Measurements from ENCODE around the gene UPP1. TPM values are rescaled to one million over a fixed set of nuclear protein-coding genes. Genes with fewer than 3 reads are reported as not detected.
"Not testable (repeated sequence)": the region's sequence is repeated elsewhere in the genome, so short reads cannot be mapped to it uniquely, and the experiment has no call there.

UPP1 gene
- total RNA-seq, 2 donors from 2014 or later, result 19.9 to 39.1 TPM

DNA sequence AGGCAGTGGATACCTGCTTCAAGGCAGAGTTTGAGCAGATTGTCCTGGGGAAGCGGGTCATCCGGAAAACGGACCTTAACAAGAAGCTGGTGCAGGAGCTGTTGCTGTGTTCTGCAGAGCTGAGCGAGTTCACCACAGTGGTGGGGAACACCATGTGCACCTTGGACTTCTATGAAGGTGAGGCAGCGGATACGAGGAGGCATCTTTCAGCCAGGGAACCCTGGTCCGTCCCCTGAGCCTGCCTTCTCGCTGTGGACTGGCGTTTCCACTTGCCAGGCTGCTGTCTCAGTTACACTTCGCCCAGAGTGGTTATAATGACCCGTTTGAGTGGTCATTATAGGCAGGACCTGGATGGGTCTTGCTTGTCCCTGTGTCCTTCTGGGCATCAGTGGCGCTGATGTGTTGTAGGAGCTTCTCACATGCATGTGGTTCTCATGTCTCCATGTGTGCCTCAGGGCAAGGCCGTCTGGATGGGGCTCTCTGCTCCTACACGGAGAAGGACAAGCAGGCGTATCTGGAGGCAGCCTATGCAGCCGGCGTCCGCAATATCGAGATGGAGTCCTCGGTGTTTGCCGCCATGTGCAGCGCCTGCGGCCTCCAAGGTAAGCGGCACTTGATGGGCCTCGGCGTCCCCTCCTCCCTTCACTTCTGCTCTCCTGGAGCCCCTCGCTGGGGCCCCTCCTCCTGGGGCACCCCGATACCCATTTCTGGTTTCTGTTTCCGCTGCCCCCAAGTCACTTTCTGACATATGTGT lies 18.0 kb downstream of the UPP1 start:
- ATAC-seq, result no peak
- DNase-seq, result no peak
- intact Hi-C loops (cut with DNase I), result no loop called here

DNA sequence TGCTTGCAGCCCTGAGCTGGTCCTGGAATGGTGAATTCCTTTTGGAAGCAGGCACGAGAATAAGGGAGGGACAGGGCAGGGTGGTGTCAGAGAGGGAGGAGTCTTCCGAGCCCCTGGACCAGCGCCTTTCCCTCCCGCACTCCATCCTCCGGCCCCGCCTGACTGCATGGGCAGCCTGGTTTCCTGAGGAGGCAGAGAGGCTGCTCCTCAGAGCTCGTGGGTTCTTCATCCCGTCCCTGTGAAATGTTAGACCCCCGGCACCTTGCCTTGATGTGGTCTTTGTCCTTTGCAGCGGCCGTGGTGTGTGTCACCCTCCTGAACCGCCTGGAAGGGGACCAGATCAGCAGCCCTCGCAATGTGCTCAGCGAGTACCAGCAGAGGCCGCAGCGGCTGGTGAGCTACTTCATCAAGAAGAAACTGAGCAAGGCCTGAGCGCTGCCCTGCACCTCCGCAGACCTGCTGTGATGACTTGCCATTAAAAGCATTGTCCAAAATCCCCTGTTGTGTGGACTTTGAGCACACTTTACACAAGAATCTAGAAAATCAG lies 18.9 kb downstream of the UPP1 start:
- ATAC-seq (no peak), DNase-seq (no peak)
- intact Hi-C loops (cut with DNase I), result loop anchor here in 1 of 2 donors (2.0 kb wide), 1 partner anchor 163 kb away; no protein-coding TSS in a partner anchor

DNA sequence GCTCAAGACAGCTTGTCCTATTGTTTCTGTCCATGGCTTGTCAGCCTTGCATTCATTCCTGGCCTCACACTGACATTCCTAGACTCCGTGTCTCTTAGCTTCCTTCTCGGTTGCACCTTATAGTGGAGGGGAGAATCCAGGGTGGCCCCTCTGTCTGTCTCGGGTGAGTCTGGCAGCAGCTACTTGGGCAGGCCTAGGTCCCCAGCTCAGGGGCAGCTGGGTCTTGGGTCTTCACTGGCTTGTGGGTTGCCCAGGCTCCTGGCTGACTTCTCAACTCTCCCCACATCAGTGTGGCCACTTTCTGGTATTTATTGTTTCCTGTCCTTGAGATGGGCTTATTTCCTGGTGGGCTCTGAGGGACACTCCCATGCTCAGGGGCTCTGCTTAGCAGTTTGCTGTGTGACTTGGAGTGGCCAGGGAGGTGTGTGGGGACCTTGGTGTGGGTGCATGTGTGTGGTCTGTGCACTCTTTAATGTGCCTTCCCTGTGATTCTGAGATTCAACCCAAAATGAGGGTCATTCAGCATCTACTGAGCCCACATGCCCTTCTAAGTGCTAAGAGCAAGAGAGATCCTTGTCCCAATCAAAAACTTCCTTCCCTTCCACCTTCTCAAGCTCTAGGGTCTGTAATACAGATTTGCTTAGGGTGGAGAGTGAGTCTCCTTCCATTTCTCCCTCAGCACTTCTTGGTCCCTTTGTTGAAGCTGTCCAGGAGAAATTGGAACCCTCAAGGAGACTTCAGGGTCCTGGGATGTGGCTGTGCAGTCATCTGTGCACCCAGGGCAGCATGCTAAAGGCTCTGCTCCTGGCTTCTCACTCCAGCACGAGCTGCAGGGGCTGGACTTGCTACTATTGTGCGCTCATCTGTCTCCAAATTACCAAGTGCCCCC lies 20.1 kb downstream of the UPP1 start:
- DNase-seq (no peak), ATAC-seq (peak in 1 of 2 donors; percentile 18)
- intact Hi-C loops (cut with DNase I), result loop anchor here in 1 of 2 donors (2.0 kb wide), 1 partner anchor 164 kb away; no protein-coding TSS in a partner anchor

DNA sequence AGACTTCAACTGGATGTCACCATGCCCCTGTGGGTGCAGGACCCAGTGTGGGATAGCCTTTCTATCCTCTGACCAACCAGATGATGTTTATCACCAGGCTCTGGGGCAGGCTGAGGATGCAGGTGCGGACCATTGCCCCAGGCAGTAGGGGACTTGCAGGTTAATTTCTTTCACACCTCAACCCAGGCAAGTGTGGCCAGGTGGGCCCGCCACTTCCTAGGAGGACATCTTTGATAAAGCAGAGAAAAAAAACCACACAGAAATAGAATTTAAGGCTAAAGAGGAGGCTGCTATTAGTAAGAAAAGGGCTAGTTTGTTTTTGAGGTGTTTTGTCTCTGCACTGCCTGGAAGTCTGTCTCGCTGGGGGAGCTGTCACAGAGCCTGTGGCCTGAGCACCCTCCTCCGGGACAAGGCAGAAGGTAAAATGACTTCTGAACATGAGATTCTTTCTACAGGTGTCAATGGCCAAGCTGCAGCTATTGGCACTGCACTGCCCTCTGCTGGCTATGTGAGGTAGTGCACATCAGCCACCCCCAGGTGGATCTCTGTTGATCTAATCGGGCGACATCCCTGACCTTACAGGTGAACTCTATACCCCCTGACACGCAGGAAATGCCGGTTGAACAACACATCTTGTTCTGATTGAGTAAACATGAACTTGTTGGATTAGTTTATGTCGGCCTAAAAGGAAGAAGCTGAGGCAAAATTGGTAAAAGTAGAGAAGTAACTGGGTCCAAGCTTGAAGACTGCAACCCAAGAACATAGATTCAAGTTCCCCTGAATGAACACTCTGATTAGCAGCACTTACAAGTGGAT lies 21.0 kb downstream of the UPP1 start:
- intact Hi-C loops (cut with DNase I), result loop anchor here (1.0 to 5.0 kb wide), 3 partner anchors 118 to 165 kb away; no protein-coding TSS in a partner anchor
- ATAC-seq, result peak; percentile 77 to 83

DNA sequence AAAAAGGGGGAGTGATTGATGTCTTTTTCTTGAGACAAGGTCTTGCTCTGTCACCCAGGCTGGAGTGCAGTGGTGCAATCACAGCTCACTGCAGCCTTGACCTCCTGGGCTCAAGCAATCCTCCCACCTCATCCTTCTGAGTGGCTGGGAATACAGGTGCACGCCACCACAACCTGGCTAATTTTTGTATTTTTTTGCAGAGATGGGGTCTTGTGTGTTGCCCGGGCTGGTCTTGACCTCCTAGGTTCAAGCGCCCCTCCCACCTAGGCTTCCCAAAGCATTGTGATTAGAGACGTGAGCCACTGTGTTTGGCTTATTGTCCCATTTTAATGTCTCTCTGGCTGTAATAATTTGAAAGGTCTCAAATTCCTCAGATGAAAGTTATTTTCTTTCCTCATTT lies 21.8 kb downstream of the UPP1 start:
- ATAC-seq (no peak), DNase-seq (no peak)
- intact Hi-C loops (cut with DNase I), result loop anchor here (1.0 to 5.0 kb wide), 2 partner anchors 119 to 120 kb away; no protein-coding TSS in a partner anchor

More for the DNA sequence above, 21.0 kb downstream of the UPP1 start:
- peak; percentile 72 for DNase-seq

DNA sequence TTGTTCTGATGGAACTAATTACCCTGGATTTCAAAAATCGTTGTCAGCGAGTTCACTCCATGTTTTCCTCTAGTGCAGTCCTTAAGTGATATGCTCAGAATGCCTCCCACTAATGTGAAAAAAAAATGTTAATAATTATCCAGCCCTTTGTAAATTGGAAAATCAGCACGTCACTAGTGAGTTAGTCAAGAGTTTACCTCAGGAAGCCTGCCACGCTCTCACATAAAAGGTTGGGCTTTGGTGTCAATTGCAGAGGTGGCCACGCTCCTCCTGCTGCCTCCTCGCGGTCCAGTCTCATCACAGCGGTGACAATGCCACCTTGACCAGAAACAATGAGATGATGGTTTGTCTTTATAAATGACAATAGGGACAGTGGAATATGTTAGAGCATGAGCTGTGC lies 22.5 kb downstream of the UPP1 start:
- intact Hi-C loops (cut with DNase I), result loop anchor here in 1 of 2 donors (5.0 kb wide), 1 partner anchor 119 kb away; no protein-coding TSS in a partner anchor
- no peak for ATAC-seq
- no peak for DNase-seq

DNA sequence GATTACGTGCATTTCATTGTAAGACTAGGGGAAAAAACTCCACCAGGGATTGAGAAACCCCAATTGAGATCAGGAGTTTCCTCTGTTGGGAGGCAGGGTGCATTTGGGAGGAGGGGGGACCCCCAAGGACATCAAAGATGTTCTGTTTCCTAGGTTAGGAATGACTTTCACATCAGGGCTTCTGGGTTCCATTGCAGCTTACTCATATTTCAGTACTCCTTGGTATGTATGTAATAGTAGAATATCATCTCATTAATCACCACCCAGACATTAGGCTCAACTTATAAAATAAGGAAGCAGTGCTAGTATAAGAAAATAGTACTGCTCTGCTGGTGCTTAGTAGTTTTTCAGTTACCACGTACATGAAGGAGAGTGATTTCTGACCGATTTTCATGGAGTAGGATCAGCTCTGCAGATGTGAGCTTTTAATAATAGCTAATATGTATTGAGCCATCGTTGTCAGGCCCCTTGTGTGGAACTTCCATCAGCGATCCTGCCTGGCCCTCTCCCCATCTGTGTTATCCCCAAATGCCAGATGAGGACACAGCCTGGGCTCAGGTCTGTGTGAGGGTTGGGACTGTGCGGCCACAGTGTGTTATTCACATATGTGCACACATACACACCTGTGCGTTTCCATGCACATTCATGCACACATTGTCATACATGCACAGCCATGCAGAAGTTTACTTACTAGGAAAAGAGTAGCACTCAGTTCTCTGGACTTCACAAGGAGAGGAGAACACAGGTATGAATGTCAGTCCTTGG lies 23.5 kb downstream of the UPP1 start:
- DNase-seq (no peak), ATAC-seq (no peak)
- intact Hi-C loops (cut with DNase I), result loop anchor here in 1 of 2 donors (5.0 kb wide), 1 partner anchor 120 kb away; no protein-coding TSS in a partner anchor

DNA sequence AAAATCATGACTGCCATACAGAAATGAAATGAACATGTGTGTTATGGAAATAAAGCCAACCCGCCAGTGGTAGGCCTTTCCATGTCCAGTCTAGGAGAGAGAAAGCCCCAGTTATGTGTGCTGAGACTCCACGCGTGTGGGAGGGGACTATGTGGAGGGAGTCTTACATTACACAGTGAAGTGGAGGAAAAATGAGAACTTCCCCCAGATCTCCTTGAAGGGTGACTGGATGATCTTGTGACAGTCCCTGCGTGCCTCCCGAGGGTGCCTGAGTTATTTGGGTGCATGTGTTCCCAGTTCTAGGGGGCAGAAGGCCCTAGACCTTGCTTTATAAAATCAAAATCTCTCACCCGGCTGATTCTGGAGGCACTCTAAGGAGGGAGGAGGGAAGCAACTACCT lies 24.2 kb downstream of the UPP1 start:
- intact Hi-C loops (cut with DNase I), result loop anchor here in 1 of 2 donors (5.0 kb wide), 1 partner anchor 121 kb away; no protein-coding TSS in a partner anchor
- ATAC-seq (no peak), DNase-seq (no peak)

DNA sequence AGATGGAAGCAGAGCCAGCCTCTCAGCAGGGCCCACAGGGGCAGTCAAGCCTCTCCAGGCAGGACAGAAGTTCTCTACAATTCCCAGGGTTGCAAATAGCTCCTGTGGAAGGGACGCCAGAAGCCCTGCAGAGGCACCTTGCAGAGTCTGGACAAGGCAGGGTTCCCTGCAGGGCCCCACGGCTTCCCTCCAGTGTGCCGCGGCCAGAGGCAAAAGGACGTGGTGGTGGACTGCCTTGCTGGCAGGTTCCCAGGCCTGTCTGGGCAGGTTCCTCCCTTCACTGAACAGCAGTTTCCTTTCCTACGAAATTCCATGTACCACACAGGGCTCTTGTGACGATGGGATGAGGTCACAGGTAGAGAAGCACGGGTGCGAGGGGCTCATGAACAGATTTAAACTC lies 25.1 kb downstream of the UPP1 start:
- no peak for DNase-seq
- no peak for ATAC-seq
- intact Hi-C loops (cut with DNase I), result loop anchor here in 1 of 2 donors (5.0 kb wide), 1 partner anchor 122 kb away; no protein-coding TSS in a partner anchor

DNA sequence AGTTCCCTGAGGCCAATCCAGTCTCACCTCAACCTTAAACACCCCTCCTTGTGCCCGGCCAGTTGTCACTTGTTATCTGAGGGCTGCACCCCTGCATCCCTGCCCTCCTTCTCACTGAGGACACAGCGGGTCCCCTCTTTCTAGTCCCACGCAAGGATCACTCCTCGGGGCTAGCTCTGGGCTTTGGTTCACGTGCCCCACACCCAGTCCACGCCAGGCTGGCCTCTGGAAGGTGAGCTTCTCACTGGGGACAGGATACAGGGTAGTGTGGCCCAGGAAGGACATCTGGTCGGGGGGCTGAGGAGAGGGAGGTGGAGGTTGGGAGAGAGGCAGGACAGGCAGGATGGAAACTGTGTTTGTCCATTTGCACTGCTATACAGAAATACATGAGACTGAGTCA lies 25.5 kb downstream of the UPP1 start:
- ATAC-seq (no peak), DNase-seq (no peak)
- intact Hi-C loops (cut with DNase I), result loop anchor here in 1 of 2 donors (5.0 kb wide), 1 partner anchor 122 kb away; no protein-coding TSS in a partner anchor

DNA sequence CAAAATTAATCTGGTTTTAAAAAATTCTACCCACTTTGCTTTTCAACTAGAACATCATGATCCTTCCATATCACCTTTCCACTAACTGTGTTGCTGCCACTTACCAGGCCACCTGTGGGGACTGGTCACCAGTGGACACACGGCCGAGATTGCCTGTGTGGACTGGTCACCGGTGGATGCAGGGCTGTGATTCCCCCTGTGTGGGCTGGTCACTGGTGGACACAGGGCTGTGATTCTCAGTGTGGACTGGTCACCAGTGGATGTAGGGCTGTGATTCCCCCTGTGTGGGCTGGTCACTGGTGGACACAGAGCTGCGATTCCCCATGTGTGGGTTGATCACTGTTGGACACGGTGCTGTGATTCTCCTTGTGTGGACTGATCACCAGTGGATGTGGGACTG lies 27.0 kb downstream of the UPP1 start:
- DNase-seq (no peak), ATAC-seq (no peak)
- intact Hi-C loops (cut with DNase I), result no loop called here

DNA sequence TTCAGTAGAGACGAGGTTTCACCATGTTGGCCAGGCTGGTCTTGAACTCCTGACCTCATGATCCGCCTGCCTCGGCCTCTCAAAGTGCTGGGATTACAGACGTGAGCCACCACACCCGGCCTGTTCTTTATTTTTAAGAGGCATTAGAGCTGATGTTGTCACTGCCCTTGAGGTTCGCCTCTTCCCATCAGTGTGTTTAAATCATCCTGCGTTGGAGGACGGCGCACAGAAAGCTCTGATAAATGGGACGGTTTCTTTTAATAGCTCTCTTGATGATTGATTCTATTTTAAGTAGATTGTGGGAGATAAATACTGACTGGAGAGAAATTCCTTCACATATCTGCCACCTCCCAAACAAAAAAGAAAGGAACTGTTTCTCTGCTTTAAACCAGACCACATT lies 29.0 kb downstream of the UPP1 start:
- DNase-seq (no peak), ATAC-seq (no peak)
- intact Hi-C loops (cut with DNase I), result no loop called here

DNA sequence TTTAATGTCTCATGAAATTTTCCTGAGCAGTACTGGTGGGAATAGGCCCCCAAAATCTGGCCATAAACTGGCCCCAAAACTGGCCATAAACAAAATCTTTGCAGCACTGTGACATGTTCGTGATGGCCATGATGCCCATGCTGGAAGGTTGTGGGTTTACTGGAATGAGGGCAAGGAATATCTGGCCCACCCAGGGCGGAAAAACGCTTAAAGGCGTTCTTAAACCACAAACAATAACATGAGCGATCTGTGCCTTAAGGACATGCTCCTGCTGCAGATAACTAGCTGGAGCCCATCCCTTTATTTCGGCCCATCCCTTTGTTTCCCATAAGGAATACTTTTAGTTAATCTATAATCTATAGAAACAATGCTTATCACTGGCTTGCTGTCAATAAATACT lies 31.5 kb downstream of the UPP1 start:
- intact Hi-C loops (cut with DNase I), result not testable (repeated sequence)

DNA sequence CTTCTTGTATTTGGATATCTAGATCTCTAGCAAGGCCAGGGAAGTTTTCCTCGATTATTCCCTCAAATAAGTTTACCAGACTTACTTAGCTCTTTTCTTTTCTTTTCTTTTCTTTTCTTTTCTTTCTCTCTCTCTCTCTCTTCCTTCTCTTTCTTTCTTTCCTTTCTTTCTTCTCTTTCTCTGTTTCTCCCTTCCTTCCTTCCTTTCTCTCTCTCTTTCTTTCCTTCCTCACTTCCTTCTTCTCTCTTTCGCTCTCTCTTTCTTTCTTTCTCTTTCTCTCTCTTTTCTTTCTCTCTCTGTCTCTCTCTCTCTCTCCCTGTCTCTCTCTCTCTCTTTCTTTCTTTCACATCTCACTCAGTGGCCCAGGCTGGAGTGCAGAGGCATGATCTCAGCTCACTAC lies 37.0 kb downstream of the UPP1 start:
- intact Hi-C loops (cut with DNase I), result no loop called here
- ATAC-seq (no peak), DNase-seq (no peak)

More for the DNA sequence above, 31.5 kb downstream of the UPP1 start:
- not testable (repeated sequence) for ATAC-seq, DNase-seq

DNA sequence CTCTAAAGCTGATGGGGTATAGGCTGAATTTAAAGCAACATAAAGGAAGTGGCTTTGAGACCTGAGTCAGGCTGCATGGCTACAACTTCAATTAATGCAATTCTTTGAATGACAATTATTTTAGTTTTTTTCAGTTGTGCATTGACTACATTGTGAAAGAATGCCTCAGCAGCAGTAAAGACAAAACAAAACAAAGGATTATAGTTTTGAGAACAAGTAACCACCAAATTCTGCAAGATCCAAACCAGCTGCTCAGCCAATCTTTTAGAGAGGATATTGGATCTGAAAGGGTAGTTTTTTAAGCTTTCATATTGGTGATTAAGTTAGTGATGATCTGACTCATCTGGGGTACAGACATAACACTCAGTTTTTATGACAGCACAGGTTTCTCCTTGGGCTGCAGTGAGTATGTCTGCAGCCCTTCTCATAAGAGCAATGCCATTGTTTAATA lies 41.6 kb downstream of the UPP1 start:
- ATAC-seq (no peak), DNase-seq (no peak)
- intact Hi-C loops (cut with DNase I), result no loop called here

DNA sequence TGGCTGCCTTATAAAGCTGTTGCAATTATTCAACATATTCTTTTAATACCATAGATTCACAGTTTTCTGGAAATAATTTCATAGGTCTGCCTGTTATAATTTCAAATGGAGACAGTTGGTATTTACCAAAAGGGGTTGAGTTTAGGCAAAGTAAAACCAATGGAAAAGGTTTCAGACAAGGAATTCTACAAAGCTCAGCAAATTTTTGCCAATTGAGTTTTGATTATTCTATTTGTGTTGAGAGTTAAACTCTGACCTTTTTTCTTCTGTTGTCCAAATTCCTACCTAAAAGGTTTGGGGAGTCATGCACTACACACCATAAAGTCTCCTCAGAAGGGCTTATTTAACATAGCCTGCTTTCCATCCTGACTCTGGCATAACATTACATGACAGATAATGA lies 43.7 kb downstream of the UPP1 start:
- DNase-seq (no peak), ATAC-seq (no peak)
- intact Hi-C loops (cut with DNase I), result no loop called here

DNA sequence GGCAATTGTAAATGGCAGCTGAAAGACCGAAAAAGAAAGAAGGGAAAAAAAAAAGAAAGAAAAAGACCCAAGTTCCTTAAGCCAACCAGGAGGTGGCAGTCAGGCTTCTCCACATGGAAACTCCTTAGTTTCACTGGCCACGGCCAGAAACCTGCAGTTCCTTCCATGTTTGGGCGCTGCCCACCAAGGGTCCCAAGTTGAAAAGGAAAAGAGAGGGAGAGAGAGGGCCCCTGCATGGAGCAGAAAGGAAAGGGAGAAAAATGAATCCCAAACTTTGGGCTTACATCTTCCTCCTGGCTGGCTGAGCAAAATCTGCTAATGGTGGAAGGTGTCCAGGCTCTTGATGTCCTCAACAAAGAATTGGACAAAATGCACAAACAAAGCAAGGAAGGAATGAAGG lies 50.4 kb downstream of the UPP1 start:
- ATAC-seq (no peak), DNase-seq (no peak)
- intact Hi-C loops (cut with DNase I), result no loop called here
